Activated naive CD8-positive, alpha-beta T cell treated with anti-CD3 and anti-CD28 coated beads, Interleukin-2, amount 10 ng/mL, durations not matched to agents 7 days and 5 days (primary cell): ENCODE data around the gene TFAP2A. TPM values are rescaled to one million over a fixed set of nuclear protein-coding genes. Genes with fewer than 3 reads are reported as not detected.
A peak's percentile ranks its signal among the peaks of the same experiment; 100 is the strongest.

Experiments used
- ATAC-seq: fragments of 150-1000 bp; cut with Tn5 transposase; one replicate; pipeline ENCODE4 v1.10.0; 2021; ENCODE audit warnings: low read depth, moderate library complexity
- POLR2A ChIA-PET: fragments of 350-600 bp; sonication (Branson Sonifier 250); formaldehyde crosslinking; loops from one replicate; lab custom pipeline; 2021; ENCODE audit warnings: antibody characterized with exemption; lab: Charles Lee
- DNase-seq: peaks from one replicate; pipeline ENCODE4 v3.0.0; 2021
- H3K27ac Mint-ChIP-seq: one replicate; pipeline ENCODE4 v1.8.0; 2022; ENCODE audit warnings: mild to moderate bottlenecking, mixed read lengths
- H3K27me3 Mint-ChIP-seq: one replicate; pipeline ENCODE4 v1.8.0; 2022; ENCODE audit warnings: mild to moderate bottlenecking, moderate library complexity, mixed read lengths
- H3K36me3 Mint-ChIP-seq: one replicate; pipeline ENCODE4 v1.8.0; 2021; ENCODE audit warnings: mild to moderate bottlenecking, mixed read lengths
- H3K4me1 Mint-ChIP-seq: one replicate; pipeline ENCODE4 v1.8.0; 2021; ENCODE audit warnings: mixed read lengths
- H3K4me3 Mint-ChIP-seq: one replicate; pipeline ENCODE4 v1.8.0; 2022; ENCODE audit warnings: mild to moderate bottlenecking, moderate library complexity, mixed read lengths
- H3K9me3 Mint-ChIP-seq: one replicate; pipeline ENCODE4 v1.8.0; 2021; ENCODE audit warnings: mixed read lengths
- total RNA-seq, 2 experiments: library from RNA; stranded (reverse); gene quantifications; one replicate each; pipeline ENCODE4 v1.2.3, GENCODE V29; 2021

The TFAP2A gene
- total RNA-seq, 2 experiments from 2014 or later = not detected

DNA sequence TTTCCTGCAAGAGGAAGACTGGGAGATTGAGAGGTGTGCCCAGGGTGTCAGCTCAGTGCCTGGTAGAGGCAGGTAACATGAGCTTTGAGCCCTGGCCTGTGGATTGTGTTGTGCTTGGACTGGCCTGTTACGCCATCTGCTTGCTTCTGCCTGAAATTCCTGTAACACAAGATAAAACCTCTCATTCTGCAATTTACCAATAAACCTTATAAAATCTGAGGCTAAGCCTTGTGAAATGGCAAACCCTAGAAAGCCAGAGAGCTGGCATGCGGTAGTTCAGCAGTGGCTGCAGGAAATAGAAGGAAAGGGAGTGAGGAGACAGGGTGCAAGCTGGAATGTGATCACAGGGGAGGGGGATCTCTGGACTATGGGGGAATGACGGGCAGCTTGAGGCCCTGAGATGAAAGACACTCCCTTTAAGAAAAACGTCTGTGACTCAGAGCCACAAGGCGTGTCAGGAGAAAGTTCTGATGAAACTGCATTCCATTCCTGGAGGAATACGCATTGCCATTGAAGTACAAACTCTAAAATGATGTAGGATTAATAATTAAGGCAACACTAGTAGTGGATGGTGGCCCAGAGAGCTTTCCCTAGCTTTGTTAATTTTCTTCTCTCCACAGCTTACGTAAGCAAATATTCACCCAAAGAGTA lies 26.3 kb upstream of the TFAP2A start:
- Mint-ChIP-seq H3K9me3 (no peaks in the 10 kb centered on the region), H3K4me3 (no peak overlapping the region), H3K27me3 (peaks cover 24% of the 10 kb centered on the region), H3K36me3 (no peaks in the 10 kb centered on the region), H3K27ac (no peak overlapping the region), H3K4me1 (no peaks in the 10 kb centered on the region)
- POLR2A ChIA-PET = no interaction called here
- DNase-seq (no peak), ATAC-seq (no peak)

DNA sequence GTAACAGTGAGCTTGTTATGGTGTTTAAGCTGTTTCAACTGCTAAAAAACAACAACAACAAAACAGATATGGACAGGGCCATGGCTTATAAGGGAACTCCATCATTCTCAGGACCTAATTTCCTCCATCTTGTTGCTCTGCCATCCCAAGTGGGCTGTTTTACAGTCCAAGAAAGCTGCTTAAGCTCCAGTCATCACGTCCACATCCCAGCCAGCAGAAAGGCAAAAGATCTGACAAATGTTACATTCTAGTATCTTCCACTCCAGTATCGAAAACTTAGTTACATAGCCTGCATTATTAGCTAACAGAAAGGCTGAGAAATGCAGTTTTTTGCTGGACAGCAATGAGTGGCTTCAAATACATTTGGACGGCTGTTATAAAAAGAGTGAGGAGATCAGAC lies 23.0 kb upstream of the TFAP2A start:
- H3K27me3 Mint-ChIP-seq = peaks cover 10% of the 10 kb centered on the region
- no peaks in the 10 kb centered on the region for H3K9me3 Mint-ChIP-seq
- no peak for DNase-seq
- POLR2A ChIA-PET = no interaction called here
- H3K27ac Mint-ChIP-seq = no peak overlapping the region
- peaks cover 10% of the 10 kb centered on the region for H3K4me1 Mint-ChIP-seq
- ATAC-seq = no peak
- H3K4me3 Mint-ChIP-seq = no peak overlapping the region
- no peaks in the 10 kb centered on the region for H3K36me3 Mint-ChIP-seq

DNA sequence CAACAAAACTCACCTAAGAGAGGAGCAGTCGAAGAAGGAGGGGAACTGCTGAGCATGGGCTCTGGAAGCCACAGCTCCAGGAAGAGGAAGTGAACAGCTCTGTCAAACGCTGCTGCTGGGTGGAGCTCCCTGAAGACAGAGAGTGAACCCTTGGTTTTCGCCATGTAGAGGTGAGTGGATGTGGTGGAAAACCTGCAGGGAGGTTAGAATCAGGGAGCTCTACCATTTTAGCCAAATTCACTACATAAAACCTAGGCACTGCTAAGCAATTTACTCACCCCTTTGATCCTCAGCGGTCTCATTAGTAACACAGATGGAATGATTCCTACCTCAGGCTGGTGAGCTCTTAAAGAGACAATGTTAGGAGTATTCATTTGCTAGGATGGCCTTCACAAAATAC lies 19.4 kb upstream of the TFAP2A start:
- Mint-ChIP-seq H3K4me3 (peak overlapping the region; percentile 26), H3K27ac (no peak overlapping the region), H3K36me3 (no peaks in the 10 kb centered on the region)

DNA sequence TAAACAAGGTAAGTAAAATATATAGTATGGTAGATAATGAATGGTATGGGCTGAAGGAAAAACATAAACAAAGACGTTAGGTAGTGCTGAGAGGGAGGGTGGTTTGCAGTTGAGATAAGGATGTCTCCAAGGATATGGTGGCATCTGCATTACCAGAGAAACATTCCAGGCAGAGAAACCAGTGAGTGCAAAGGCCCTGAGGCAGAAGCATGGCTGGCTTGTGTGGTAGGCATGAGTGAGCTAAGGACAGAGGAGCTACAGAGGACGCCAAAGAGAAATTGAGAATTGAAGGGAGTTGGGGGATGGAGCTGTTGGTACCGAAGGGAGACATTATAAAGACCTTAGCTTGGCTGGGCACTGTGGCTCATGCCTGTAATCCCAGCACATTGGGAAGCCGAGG lies 18.4 kb upstream of the TFAP2A start:
- peaks cover 21% of the 10 kb centered on the region for H3K27me3 Mint-ChIP-seq
- H3K4me1 Mint-ChIP-seq = peaks cover 10% of the 10 kb centered on the region
- ATAC-seq = no peak

More for the DNA sequence above, 19.4 kb upstream of the TFAP2A start:
- Mint-ChIP-seq H3K9me3 (no peaks in the 10 kb centered on the region), H3K27me3 (peaks cover 17% of the 10 kb centered on the region), H3K4me1 (peaks cover 10% of the 10 kb centered on the region)
- POLR2A ChIA-PET = no interaction called here
- DNase-seq (no peak), ATAC-seq (peak; percentile 57)

DNA sequence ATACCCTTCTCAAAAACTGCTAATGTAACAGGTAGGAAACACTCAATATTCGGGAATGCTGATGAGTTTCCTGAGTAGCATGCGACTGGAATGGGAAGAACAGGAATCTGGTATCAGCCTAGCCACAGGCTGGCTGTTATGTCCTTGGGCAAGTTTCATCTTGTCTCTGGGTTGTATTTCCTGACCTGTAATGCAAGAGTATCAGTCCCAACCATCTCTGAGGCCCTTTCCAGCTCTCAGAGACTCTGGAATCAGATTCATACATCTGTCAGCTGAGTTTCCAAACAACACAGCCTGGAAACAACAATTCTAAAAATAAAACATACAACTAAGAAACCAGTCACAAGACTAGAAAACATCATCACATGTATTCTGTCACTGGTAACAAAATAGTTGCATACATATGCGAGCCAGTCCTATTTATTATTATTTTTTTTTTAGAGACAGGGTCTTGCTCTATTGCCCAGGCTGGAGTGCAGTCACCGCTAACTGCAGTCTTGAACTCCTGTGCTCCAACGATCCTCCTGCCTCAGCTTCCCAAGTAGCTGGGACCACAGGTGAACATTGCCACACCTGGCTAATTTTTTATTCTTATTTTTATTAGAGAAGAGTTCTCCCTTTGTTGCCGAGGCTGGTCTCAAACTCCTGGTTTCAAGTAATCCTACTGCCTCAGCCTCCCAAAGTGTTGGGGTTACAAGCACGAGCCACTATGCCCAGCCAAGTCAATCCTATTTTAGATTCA lies 16.7 kb upstream of the TFAP2A start:
- Mint-ChIP-seq H3K27ac (no peak overlapping the region), H3K9me3 (no peaks in the 10 kb centered on the region), H3K4me1 (peaks cover 13% of the 10 kb centered on the region), H3K27me3 (peaks cover 31% of the 10 kb centered on the region), H3K36me3 (no peaks in the 10 kb centered on the region), H3K4me3 (no peak overlapping the region)
- ATAC-seq (no peak), DNase-seq (no peak)
- POLR2A ChIA-PET = no interaction called here

More for the DNA sequence above, 18.4 kb upstream of the TFAP2A start:
- no peak for DNase-seq
- no peaks in the 10 kb centered on the region for H3K9me3 Mint-ChIP-seq
- no peak overlapping the region for H3K4me3 Mint-ChIP-seq
- no peaks in the 10 kb centered on the region for H3K36me3 Mint-ChIP-seq
- peak overlapping the region; percentile 61 for H3K27ac Mint-ChIP-seq
- POLR2A ChIA-PET = no interaction called here

DNA sequence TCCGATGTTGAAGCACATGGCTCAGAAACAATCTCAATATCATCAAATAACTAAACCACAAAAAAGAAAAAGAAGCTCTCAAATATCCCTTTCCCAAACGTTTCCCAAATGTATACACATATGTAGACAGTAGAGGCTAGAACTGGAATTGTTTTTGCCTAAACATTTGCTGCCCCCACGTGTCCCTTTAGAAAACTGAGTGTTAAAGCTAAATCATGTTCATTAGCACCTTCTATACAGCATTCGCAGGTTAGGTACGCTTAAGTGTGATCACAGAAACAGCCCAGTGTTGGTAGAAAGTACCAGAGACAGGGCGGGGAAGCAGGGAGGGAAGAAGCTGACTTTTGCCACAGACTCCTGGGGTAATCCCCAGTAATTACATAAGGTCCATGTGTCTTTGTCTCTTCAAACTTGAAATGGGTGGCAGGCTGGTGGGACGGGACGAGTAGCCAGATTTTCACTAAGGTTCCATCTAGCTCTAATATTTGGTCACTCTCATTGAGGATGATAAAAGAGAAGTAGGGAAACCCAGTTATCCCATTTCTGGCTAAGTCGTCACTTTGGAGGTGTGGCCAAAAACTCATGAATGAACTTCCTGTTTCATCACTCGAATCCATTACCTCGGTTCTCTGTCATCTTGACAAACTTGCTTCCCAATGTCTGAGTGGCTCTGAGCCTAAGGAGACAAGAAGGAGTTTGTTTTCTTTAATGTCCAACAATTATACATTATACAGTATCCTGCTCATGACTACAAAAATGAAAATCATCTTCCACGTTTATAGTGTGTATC lies 15.0 kb upstream of the TFAP2A start:
- no peak for DNase-seq
- peaks cover 46% of the 10 kb centered on the region for H3K27me3 Mint-ChIP-seq
- POLR2A ChIA-PET = interaction anchor here (0.9 kb wide), 1 partner anchor 17 kb away, joined by 4 read pairs; no protein-coding TSS in a partner anchor
- H3K4me1 Mint-ChIP-seq = peaks cover 17% of the 10 kb centered on the region
- peak; percentile 45 for ATAC-seq
- H3K9me3 Mint-ChIP-seq = no peaks in the 10 kb centered on the region
- H3K4me3 Mint-ChIP-seq = peak overlapping the region; percentile 58
- no peaks in the 10 kb centered on the region for H3K36me3 Mint-ChIP-seq
- no peak overlapping the region for H3K27ac Mint-ChIP-seq

DNA sequence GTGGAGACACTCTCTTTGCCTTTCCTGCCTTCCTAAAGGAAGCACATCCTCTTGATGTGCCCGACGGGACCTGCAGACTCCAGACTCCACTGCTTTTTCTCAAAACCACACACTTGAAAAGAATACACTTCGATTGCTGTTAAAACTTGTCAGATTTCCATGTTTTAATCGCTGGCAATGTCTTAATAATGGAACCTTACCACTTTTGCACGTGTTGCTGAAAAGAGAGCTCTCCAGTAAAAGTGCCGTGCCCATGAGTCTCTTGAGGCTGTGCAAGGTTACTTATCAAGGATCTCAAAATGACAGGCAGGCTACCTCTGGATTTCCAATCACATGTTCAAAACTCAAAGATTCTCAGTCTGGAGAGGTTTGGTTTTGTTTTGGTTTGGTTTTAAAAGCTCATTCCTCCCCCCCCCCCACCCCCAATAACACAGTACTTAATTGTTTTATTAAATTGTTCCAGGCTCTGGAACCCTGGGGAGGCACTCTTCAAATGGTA lies 12.0 kb upstream of the TFAP2A start:
- Mint-ChIP-seq H3K9me3 (no peaks in the 10 kb centered on the region), H3K27me3 (peaks cover 74% of the 10 kb centered on the region), H3K4me3 (peak overlapping the region; percentile 77), H3K36me3 (no peaks in the 10 kb centered on the region), H3K4me1 (peaks cover 10% of the 10 kb centered on the region), H3K27ac (no peak overlapping the region)
- POLR2A ChIA-PET = interaction anchor here (1.2 kb wide), 1 partner anchor 13 kb away, joined by 3 read pairs; no protein-coding TSS in a partner anchor
- no peak for DNase-seq
- ATAC-seq = no peak

DNA sequence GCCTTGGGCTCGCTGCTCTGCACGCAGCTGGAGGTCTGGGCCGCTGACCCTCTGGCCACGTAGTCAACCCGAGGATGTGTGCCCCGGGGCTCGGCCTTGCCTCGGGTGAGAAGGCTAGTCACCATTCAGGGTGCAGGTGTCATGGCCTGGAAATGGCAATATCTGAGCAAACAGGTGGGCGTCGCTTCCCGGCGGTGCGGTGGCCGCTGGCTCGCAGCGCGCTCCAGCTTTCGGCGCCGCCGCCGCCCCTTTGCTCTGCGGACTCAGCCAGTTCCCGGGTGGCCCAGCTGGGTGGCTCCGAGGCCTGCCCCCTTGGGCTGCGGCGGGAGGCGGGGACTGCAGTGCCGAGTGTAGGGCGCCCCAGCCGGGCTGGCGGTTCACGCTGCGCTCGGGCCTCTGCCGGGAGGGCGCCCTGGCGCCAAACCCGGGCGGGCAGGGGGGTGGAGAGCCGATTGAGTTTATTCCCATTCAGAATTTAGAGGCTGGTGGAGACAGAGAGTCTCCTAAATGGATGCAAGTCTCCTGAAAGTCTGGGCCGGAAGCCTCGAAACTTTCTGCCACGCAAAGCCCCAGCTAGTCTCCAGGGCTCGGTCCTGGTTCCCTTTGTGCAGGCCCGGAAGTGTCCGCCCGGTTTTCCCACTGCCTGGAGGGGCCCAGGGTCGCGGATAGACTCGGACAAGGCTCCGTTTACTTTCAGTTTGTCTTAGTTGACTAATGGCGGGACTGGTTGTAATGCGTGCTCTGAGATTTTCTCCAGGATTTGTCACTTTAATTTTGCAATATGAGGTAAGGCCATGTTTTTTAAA lies 11.3 kb upstream of the TFAP2A start:
- no peaks in the 10 kb centered on the region for H3K36me3 Mint-ChIP-seq
- no peak overlapping the region for H3K27ac Mint-ChIP-seq
- POLR2A ChIA-PET = no interaction called here
- H3K4me1 Mint-ChIP-seq = peaks cover 10% of the 10 kb centered on the region
- ATAC-seq = peak; percentile 71
- H3K9me3 Mint-ChIP-seq = no peaks in the 10 kb centered on the region
- H3K27me3 Mint-ChIP-seq = peaks cover 80% of the 10 kb centered on the region
- H3K4me3 Mint-ChIP-seq = peak overlapping the region; percentile 77
- peak; percentile 48 for DNase-seq

DNA sequence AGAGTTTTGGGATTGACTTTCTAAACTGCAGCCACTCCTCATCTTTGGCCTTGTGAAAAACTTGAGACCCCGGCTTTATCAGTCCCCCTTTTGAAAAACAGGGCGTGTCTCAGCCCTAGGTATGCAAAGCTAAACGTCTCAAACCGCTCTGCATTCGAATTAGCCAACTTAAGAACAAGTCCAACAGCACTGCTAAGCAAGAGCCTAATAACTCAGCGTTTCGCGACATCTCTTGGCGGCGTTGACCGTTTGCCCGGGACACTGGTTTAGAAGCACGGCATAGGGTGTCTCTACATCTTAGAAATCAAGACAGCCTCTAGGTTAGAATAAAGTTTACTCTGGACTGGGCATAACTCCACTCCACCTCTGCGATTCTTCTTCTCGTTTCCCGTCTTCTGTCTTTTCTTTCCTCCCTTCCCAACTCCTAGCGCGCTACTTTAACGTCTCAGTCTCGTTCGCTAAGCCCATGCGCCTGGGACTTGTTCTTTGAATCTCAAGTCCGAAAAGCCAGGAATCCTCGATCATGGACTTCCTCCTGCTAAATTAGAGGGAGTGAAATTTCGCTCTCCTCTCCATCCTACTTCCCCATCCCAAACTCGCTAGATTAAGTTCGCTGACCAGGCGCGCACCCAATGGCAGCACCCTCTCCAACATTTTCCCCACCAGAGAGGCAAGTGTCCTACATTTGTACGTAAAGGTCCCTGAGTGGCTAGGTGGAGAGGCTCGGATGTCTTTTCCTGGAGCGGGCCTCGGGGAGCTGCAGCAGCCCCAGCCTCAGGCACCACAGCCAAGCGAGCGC lies 10.5 kb upstream of the TFAP2A start:
- ATAC-seq (no peak), DNase-seq (no peak)
- Mint-ChIP-seq H3K4me3 (peak overlapping the region; percentile 35), H3K9me3 (no peaks in the 10 kb centered on the region), H3K27me3 (peaks cover 85% of the 10 kb centered on the region), H3K36me3 (no peaks in the 10 kb centered on the region), H3K27ac (peak overlapping the region; percentile 21), H3K4me1 (peaks cover 10% of the 10 kb centered on the region)
- POLR2A ChIA-PET = no interaction called here

DNA sequence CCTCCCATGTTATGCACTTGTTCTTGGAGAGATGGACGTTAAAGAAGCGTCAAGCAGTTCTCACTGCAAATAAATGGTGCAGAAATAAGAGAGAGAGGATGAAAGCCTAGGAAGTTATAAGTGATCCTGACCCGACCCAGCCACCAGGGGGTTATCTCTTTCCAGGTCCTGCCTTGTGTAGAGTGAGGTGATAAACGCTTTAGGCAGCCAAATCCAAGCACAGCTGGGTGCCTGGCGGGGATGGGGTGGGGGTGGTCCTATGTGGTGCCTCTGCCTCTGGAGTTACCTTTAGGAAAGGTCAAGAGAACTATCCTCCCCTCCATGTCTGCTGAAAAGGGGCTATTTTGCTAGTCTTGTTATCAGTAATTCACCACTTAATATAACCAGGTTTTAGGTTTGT lies 9.2 kb upstream of the TFAP2A start:
- peaks cover 2% of the 10 kb centered on the region for H3K36me3 Mint-ChIP-seq
- peaks cover 2% of the 10 kb centered on the region for H3K9me3 Mint-ChIP-seq
- H3K27me3 Mint-ChIP-seq = peaks cover 90% of the 10 kb centered on the region
- POLR2A ChIA-PET = no interaction called here
- no peak overlapping the region for H3K27ac Mint-ChIP-seq
- ATAC-seq = no peak
- H3K4me3 Mint-ChIP-seq = no peak overlapping the region
- no peak for DNase-seq
- H3K4me1 Mint-ChIP-seq = peaks cover 10% of the 10 kb centered on the region

DNA sequence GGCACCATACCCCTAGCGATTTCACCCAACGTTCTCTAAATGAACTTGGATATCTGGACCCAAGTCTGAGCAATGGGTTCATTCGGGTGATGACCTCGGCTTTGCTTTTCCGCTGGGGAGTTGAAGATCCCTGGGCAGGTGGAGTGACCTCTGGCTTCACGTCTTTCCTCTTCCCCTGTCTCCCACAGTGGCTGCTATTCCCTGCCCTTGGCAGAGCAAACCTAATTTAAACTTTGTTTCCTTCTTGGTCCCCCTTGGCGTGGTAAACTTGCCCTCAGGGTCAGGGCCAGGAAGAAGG lies 7.8 kb upstream of the TFAP2A start:
- Mint-ChIP-seq H3K4me1 (peaks cover 10% of the 10 kb centered on the region), H3K9me3 (peaks cover 5% of the 10 kb centered on the region), H3K36me3 (peaks cover 2% of the 10 kb centered on the region), H3K27me3 (peaks cover 91% of the 10 kb centered on the region), H3K4me3 (no peak overlapping the region), H3K27ac (no peak overlapping the region)
- POLR2A ChIA-PET = no interaction called here
- ATAC-seq = no peak
- DNase-seq = no peak
